GM18870 (cell line): ENCODE measurements around the gene PRKN.
"Not testable (repeated sequence)": the region's sequence is repeated elsewhere in the genome, so short reads cannot be mapped to it uniquely, and the experiment has no call there.

Source experiments
- ATAC-seq: cut with Tn5 transposase; IDR thresholded peaks from one replicate; pipeline ENCODE4 v1.9.1; 2021; ENCODE audit warnings: moderate library complexity; ENCODE audit not compliant: unreplicated experiment

PRKN gene

DNA sequence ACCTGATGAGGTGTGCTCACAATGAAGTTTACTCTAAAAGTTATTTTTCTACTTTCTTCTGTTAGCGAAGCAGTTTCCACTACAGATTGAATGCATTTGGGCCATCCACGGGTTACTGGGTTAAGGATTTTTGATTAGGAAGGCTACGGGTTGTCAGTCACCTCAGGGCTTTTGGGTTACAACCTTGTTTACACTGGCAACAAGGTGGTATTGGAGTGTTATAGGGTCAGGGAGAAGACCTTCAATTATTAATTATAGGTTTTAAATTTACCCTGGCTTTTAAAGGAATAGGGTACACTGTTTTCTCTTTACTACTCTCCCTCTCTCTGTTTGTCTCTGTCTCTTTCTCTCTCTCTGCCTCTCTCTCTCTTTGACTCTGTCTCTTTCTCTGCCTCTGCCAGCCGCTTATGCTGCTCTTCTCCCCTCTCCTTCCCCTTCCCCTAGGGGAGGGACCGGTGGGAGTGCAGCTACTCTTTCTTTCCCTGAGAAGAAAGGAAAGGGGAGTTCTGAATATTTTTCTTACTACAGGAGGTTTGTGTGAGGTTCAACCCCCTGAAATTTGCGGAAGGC lies 1413.5 kb downstream of the PRKN start:
- no peak for ATAC-seq

DNA sequence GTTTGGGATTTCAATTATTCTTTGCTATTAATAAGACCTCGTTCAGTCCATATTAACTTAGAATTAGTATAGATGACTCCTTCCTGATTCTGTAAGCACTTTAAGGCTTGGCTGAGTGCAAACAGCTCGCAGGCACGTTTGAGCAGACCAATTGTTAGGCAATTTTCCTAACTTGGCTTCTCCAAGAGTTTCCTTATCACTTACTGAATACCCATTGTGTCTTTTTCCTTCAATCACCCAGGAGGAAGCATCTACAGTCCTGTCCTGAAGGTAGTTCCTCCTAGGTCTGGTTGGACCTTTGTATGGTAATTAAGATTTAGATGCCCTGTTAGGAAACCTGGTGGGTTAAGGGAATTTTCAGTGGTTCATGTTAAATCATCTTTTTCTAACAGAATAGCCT lies 1414.1 kb downstream of the PRKN start:
- not testable (repeated sequence) for ATAC-seq

DNA sequence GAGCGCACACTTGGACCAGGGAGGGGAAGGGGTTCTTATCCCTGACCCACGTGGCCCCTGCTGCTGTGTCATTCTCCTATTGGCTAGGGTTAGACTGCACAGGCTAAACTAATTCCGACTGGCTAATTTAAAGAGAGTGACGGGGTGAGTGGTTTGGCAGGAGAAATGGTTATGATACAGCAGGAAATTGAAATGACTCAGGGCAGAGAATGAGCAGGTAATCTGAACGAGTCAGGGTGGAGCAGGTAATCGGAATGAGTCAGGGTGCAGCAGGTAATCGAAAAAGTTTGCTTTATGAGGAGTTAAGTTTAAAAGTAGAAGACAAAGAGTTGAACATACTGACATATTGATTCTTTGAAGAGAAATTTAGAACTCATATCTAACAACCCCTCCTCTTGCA lies 1417.8 kb downstream of the PRKN start:
- not testable (repeated sequence) for ATAC-seq

DNA sequence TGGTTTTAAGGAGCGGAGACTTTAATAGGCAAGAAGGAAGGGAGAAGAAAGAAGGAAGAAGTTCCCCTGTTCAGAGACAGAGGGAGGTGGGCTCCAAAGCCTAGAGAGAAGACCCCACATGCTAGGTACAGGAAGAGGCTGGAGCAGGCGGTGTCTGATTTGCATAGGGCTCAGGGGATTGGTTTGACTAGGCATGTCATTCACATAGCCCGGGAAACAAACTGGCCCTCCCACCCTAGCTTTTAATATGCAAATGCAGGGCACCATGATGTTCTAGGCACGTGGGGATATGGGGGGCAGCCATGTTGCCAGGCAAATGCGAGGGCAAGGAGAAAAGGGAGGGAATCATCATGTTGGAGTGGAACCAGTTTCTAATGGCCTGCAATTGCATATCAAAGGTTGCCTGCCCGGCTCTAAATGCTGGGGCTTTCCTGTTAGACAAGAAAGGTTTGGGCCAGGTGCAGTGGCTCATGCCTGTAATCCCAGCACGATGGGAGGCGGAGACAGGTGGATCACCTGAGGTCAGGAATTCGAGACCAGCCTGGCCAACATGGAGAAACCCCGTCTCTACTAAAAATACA lies 1419.4 kb downstream of the PRKN start:
- ATAC-seq: no peak

DNA sequence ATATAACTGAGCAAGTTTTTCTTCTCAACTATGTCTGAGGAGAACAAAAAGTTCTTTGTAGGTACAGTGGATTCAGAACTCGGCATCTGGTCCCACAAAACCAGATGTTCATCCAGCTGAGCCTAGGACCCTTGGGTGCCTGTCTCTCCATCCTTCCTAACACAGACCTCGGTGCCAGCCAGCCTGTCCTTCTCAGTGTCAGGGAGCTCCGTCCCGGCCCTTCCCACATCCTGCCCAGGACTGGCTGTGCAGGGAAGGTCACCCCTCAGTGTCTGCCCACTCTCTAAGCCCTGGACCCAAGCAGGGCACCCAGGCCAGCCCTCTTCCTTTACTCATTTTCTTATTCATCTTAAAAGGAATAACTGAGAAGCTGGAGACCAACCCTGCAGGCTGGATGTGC lies 1421.7 kb downstream of the PRKN start:
- no peak for ATAC-seq

DNA sequence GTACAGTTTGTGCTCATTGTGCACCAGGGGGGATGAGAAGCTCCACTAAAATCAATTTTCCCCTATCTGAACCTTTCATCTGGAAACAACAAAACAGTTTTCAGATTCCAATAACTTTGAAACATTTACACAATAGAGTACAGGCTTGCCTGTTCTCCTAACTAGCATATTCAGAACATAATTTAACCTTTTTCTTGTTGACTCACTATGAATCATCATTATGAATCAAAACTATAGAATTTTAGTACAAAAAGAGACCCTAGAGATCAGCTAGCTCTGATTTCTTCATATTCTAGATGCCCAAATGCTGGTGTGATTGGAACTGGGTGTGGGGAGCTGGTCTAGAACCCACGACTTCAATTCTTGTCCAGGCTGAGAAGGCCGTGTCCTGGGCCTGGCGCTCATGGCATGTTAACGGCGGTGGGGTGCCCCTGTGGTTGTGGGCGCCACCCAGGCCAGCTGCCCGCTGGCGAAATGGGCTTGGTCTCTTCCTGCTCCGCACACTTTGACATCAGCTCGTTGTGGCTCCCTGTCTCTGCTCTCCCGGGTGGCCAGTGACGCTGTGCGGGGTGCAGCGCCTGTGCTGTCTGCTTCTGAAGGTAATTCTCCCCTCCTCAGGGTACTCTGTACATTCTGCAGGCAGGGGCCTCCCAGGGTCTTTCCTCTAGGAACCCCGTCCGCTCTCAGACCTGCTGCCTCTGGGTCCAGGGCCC lies 1423.8 kb downstream of the PRKN start:
- ATAC-seq: no peak

DNA sequence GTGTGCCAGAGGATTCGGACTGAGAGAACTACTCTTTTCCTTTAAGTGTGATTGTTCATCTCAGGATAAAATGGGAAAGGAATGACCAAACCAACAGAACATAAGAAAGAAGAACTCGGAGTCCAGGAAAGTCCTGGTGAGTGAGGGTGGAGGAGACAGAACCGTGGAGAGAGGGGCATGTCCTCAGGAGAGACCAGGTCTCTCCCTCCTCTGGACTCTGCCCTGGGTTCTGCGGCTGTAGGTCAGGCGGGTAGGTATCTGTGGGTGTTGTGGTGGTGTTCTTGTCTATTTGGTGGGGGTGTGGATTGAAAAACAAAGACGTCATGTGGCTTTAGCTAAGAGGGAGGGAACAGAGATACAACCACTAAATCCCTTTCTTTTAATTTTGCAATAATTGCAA lies 1424.6 kb downstream of the PRKN start:
- no peak for ATAC-seq

DNA sequence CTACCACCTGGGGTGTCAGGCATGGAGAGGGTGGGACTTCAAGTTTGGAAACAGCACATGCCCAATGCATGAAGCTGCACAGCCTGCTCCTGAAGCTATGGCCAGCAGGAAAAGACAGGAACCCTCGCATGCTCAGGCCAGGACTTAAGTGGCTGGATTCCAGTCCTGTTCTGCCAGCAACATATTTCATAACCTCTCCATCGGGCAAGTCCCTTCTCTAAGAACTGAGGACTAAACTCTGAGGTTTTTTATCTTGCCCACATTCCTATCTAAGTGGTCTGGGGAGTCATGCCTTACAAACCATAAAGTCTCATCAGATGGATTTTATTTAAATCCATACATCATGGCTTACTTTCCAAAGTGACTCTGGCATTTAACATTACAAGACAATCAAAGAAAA lies 1426.2 kb downstream of the PRKN start:
- ATAC-seq: no peak

DNA sequence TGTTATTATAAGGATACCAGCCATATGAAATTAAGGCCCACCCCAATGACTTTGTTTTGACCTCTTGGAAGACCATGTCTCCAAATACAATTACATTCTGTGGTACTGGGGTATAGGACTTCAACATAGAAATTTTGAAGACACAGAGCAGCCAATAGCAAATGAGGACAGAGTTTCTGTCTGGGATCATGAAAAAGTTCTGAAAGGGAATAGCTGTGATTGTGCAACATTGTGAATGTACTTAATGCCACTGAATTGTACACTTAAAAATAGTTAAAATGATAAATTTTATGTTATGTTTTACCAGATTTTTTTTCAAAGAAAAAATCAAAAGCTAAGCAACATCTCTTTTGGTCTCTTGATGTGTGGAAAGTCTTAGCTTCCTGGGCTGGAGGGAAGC lies 1426.7 kb downstream of the PRKN start:
- ATAC-seq: no peak

DNA sequence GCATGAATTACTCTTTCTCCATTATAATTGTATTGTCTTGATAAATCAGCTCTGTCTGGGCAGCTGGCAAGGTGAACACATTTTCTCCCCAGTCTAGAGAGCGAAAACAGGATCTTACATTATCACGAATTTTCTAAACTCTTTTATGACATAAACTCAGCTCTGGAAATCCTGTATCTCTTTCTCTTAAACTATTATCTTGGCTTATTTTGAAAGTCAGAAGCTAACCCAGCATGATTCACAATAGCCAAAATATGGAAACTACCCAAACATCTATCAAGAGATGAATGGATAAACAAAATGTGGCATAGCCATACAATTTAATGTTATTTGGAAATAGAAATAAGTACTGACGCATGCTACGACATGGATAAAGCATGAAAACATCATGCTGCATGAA lies 1427.8 kb downstream of the PRKN start:
- no peak for ATAC-seq
